Right kidney (tissue), 1 donor: ENCODE measurements around the gene THAP3.
"Not testable (repeated sequence)": the region's sequence is repeated elsewhere in the genome, so short reads cannot be mapped to it uniquely, and the experiment has no call there.

Source experiments
- DNase-seq: peaks from one replicate; pipeline ENCODE4 v3.0.0-alpha.2; 2016

THAP3 gene

DNA sequence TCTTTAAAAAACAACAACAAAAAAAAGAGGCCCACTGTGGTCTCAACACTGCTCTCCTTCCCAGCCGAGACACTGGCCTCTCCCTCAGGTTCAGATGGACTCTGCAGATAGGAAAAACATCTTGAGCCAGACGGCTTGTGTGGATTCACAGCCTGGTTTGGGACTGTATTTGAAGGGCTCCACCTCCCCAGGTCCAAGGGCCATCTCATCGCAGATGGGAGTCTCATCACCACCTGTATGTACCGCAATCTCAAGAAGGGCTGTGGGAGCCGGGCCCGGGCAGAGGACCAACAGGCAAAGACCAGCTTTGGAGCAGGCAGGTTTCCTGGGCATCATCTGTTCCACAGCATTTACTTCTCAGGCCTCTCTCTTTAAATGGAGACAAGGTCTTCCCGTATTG lies 34.6 kb upstream of the THAP3 start:
- no peak for DNase-seq

DNA sequence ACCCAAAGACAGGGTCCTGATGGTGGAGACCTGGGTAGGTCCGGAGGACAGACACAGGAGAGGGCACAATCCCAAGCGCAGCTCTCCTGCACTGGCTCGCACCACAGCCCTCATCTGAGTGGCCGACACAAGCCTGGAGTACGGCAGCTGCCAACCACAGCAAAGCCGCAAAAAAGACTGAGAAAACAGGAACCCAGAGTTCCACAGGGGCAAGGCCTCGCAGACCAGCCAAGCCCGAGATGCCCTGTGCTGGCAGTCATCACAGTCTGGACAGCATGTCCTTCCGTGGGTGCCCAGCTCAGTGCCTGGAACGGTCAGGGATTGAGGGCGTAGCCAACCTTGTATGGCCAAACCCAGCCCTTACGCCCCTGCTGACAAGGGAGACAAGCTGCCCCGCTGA lies 33.4 kb upstream of the THAP3 start:
- no peak for DNase-seq

- DNase-seq = no peak
Observed at GRCh38 chr1:6591644-6592043, 33.0 kb upstream of the THAP3 start.

GRCh38 chr1:6592441-6592840 lies 32.2 kb upstream of the THAP3 start:
- no peak for DNase-seq

DNA sequence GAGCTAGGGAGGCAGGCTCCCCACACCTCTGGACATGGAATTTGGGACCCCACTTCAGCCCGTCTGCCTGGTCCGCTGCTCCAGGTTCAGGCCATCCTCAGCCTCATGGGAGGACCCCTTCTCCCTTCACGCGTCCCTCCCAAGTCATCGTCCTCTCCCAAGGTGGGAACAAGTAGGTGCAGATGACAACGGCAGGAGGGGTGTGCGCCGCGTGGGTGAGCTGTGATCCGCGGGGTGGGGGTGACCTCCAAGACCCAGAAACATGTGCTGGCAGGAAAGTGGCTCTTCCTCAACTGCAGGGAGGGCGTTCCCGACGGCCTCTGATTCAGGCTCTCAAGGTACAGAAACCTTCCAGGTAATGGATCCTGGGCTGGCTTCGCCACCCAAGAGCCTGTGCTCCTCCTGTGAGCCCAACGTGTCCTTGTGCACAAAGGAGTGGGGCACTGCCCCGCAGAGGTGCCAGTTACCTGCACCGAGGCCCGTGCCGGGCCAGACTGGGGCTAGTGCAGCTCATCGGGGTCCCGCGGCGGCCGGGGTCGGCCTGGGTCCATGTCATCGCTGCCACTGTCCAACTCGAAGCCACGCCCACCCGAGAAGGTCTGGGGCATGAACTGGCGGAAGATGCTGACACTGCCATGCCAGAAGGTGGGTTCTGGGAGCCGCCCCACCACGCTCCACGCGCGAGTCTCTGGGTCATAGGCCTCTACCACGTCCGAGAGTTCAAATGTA lies 31.6 kb upstream of the THAP3 start:
- no peak for DNase-seq

GRCh38 chr1:6593810-6594209 lies 30.9 kb upstream of the THAP3 start:
- DNase-seq = no peak

DNA sequence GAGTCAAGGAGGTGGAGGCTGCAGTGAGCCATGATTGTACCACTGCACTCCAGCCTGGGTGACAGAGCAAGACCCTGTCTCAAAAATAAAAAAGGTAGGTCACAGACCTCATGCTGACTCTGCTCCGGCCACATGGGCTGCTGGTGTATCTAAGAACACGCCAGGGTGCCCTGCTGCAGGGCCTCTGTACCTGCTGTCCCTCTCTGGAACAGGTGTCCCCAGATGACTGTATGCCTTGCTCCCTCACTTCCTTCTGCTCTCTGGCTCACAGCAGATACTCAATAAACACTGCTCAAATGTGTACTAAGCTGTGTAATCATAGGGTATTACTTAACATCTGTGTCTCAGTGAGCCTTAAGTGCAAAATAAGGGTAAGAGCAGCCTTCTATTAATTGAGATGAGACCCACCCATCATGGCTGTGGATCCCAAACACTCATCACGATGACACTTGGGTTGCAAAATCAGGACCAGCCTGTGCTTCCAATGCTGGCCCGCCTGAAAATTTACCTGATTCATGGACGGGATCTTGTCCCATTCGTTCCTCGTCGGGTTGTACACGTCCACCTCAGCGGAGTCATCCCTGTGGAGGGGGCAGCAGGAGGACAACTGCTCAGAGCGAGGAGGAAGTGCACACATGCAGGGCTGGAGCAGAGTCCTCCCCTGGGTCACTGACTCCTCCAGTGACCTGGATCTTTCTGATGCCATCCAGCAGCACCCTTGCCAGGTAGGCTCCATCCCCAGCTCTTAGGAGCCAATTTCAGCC lies 29.5 kb upstream of the THAP3 start:
- no peak for DNase-seq

GRCh38 chr1:6596351-6596750 lies 28.3 kb upstream of the THAP3 start:
- DNase-seq = no peak

GRCh38 chr1:6596886-6597776 lies 27.5 kb upstream of the THAP3 start:
- DNase-seq = no peak

- no peak for DNase-seq
Observed at GRCh38 chr1:6597777-6598131, 26.9 kb upstream of the THAP3 start.

GRCh38 chr1:6599141-6599975 lies 25.3 kb upstream of the THAP3 start:
- DNase-seq = no peak

DNA sequence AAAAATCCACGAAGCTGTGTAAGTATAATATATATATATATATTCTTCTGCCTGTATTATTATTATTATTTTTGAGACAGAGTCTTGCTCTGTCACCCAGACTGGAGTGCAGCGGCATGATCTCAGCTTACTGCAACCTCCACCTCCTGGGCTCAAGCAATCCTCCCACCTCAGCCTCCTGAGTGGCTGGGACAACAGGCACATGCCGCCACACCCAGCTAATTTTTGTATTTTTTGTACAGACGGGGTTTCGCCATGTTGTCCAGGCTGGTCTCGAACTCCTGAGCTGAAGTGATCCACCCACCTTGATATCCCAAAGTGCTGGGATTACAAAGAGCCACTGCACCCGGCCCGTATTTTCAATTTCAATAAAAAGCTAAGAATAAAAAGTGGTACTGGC lies 24.7 kb upstream of the THAP3 start:
- not testable (repeated sequence) for DNase-seq

DNA sequence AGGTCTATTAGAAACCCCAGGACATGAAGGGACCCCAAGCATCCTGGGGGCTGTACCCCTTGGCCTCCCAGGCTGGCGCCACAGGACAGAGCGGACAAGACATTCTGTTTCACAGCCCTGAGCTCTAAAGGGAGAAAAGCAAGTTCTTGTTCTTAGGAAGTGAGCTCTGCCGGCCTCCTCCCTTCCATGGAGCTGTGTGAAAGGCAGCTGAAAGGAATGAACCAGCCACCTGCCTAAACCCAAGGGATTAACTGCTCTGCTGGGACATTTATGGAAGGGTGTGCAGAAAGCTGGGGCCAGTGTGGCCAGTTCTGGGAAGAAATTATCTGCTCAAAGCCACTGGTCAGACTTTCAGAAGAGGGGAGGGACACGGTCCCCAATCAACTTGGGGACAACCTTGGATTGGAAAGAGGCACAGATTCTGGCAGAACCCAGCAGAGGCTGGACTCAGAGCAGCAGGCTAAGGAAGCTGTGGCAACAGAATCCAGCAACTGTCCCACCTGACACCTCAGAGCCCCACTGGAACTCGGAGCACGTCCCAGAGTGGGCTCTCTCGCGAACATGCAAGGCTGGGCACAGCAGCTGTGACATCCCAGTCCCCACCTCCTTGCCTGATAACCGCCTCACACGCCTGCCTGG lies 24.1 kb upstream of the THAP3 start:
- DNase-seq = peak; percentile 29

DNA sequence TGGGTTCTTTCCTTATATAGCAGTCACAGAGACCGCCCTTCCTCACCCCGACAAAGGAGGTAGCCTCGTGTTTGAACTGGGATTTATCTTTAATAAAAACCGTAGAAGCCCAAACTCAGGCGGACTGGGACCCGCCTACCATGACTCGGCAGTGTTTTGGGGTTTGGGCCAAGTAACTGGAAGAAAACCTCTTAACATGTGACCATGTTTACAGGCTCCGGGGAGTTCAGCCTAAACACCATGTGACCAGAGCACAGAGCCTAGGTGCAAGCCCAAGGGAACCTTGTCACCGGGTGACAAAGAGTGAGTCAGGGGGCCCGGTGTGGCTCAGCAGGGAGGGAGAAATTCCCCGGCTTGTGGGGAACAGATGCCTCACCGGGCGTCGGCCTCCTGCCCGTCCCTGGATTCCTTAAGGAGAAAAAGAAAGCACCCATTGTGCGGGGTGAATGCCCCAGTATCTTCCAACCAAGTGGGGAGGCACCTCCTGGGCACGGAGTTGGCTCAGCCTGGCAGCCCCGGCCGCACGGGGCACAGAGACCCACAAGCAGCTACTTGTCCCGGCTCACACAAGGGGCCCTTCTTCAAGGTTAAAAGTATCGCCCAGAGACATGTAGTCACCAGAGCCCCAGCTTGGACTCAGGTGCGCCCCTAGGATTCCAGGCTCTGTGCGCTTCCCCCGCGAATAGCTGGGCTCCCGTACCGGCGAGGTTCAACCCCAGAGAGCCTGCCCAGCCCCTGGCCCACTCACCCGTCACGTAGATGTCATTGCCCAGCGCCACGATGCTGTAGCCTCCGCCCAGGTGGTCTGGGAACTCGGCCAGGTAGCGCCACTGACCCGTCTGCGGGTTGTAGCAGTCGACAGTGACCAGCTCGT lies 23.4 kb upstream of the THAP3 start:
- peak; percentile 57 for DNase-seq

DNA sequence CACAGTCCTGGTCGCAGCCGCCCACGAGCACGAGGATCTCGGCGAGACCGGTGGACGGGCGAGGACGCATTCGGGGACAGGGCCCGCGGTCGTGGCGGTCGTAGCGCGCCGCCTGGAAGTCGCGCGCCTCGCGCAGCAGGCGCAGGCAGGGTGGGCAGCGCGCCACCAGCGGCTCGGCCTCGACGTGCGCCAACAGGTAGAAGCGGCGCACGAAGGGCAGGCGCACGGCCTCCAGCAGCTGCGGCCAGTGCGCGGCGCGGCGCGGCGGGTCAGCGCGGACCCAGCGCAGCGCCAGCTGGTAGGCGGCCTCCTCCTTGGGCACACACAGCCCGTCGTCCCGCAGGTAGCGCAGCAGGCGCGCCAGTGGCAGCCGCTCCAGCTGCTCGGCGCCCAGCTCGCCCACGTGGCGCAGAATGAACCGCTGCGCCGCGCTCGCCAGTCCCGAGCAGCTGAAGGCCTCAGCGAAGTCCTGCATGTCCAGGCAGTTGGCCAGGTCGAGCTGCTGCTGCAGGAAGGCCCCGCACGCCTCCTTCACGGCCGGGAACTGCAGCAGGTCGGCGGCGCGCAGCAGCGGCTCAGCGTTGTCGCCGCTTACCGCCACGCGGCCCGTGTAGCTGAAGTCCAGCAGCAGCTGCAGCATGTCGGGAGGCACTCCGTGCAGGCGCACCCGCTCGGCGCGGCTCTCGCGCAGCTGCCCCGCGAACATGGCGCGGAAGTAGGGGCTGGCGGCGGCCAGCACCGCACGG lies 22.6 kb upstream of the THAP3 start:
- peak; percentile 84 for DNase-seq

DNA sequence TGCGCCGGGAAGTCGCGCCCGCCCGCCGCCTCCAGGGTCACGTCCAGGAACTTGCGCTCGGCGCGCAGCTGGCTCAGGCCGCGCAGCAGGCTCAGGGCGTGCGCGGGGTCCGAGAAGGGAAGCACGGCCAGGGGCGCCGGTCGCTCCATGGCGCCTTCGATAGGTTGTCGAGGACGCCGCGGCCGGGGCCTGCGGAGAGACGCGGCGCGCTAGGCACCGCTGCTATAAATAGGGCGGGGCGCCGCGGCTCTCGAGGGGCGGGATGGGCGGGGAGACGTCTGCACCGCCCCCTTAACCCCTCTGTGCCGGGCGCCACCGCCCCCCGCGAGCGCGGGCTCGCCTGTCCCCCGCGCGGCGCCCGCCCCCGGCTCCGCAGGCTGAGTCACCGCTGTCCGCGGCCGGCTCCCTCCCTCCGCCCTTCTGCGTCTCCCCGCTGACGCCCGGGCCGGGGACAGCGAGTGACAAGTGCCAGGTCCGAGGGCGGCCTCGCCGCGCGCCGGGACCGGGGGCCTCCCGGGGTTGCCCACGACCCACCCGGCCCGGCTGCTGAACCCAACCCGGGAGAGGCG lies 21.9 kb upstream of the THAP3 start, which contains the start of gene KLHL21:
Gene KLHL21, minus strand, starts transcription at position 201 of the 569 bp plus-strand sequence. Its CDS starts 52 bp downstream, at position 149.
- DNase-seq = peak; percentile 96

DNA sequence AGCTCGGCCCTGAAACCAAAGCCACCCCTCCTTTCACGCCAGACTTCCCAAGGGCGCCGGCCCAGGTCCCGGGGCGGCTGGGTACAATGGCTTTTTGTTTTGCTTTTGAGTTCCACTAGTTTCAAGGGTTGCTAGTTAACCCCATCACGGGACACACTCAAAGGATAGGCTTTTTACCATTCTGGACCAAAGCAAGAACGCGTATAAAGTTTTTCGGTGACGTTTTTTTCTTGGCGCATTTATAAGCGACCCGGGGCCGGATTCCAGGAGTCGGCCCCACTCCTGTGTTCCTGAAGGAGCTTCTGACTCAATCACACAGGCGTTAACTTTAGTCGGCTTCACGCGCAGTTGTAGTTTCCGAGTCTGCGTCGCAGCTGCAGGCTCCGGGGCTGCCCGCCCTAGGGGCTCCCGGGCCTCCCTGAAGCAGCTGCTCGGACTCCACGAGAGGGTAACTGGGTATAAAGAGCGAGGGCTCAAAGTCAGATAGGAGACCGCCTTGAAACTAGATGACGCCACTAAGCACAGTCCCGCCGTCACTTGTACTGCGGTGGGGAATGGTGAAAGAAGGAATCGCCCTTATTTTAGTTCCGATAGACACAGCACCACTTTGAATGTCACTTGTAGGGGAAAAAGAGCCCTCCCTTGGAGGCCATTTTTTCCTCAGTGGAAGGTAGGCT lies 21.3 kb upstream of the THAP3 start:
- peak; percentile 96 for DNase-seq

DNA sequence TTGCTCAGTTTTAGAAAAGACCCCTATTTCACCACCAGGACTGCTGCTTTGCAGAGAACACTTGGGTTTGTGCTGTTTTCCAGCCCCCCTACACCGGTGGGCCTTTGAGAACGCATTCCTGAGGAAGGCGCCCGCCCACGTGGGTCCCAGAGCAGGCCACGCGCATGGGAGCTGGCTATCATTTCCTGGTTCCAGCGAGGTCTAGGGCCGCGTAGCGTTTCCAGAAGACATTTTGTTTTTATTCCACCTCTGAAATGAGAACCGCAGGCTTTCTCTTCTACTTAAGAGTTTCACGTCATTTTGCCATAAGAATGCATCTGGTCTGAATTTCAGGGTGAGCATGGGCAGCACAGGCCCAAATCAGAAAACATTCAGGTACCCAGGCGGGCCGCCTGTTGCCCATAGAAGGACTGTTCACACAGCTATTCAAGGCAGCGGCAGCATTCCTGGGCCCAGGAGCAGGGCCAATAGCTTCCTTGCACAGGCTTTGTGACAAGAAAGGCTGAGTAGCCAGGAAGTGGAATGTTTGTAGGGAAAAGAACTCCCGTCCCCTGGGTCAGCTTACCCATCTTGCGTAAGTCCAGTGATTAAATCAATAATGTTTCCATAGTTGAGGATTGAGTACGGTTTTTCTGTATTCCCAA lies 20.6 kb upstream of the THAP3 start:
- DNase-seq = no peak
